ENCODE measurements around the gene JAG2.

The JAG2 gene

DNA sequence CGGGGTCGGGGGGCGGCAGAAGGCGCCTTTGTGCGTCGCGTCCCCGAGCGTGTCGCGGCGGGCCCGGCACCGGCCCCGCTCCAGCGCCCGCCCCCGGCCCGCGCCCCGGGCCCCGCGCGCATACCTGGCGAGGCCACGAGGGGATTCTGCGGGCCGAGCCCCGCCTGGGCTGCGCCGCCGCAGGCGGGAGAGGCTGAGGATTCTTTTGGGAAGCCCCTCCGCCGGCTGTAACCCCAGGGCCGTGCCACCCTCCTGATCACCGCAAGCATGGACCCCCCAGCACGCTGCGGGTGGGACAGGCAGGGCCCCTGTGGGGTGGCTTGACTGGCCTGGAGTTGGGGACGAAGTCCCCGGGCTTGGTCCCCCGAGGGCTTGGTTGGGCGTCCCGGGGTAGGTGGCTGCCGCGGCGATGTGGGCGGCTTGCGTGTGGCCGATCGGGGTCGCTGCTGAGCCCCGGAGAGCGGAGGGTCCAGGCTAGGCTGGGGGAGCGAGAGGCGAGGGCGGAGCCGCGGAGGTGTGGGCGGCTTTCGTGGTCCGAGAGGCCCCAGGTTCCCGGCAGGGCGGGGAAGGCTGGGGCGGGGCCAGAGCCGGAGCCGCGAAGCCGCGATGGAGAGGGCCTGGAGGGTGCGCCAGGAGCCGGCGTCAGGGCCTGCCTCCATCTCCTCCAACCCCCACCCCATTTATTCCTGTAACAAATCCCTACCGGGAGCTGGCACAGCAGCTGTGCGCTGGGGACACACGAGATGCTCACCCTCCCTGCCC lies 75.0 kb downstream of the JAG2 start:
- TF ChIP-seq, protein P1, sequence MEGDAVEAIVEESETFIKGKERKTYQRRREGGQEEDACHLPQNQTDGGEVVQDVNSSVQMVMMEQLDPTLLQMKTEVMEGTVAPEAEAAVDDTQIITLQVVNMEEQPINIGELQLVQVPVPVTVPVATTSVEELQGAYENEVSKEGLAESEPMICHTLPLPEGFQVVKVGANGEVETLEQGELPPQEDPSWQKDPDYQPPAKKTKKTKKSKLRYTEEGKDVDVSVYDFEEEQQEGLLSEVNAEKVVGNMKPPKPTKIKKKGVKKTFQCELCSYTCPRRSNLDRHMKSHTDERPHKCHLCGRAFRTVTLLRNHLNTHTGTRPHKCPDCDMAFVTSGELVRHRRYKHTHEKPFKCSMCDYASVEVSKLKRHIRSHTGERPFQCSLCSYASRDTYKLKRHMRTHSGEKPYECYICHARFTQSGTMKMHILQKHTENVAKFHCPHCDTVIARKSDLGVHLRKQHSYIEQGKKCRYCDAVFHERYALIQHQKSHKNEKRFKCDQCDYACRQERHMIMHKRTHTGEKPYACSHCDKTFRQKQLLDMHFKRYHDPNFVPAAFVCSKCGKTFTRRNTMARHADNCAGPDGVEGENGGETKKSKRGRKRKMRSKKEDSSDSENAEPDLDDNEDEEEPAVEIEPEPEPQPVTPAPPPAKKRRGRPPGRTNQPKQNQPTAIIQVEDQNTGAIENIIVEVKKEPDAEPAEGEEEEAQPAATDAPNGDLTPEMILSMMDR (conservative IDR thresholded peaks at IDR 0.05; ENCODE audit: low read depth) = peak; percentile 75
- ChIA-PET POLR2A (ENCODE audit: low non-redundant PET) (no interaction called here), CTCF (interaction anchor here (0.6 to 8.1 kb wide), 8 partner anchors 65 to 1561 kb away, joined by 3 to 99 read pairs (median 3); partner anchors contain the start of gene JAG2)
- peak overlapping the region; percentile 100 for H3K27ac ChIP-seq
- DNase-seq (ENCODE audit: low spot score) = peak; percentile 84

DNA sequence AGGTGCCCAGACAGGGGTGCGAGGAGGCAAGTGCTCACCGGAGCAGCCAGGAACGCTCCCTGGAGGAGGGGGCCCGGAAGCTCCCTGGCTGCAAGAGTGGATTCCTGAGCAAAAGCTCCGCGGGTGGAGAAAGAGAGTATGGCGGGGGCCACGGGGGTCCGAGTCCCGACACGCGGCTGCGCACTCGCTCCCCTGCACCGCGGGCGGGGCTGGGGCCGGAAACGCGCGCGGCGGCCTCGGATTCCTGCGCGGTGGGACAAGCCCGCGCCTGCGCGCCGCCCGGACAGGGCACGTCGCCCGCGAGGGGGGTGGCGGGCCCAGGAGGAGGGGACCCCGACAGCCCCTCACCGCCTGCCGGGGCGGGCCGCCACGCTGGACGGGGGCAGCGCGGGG lies 75.5 kb downstream of the JAG2 start:
- peak; percentile 52 for DNase-seq (ENCODE audit: low spot score)

DNA sequence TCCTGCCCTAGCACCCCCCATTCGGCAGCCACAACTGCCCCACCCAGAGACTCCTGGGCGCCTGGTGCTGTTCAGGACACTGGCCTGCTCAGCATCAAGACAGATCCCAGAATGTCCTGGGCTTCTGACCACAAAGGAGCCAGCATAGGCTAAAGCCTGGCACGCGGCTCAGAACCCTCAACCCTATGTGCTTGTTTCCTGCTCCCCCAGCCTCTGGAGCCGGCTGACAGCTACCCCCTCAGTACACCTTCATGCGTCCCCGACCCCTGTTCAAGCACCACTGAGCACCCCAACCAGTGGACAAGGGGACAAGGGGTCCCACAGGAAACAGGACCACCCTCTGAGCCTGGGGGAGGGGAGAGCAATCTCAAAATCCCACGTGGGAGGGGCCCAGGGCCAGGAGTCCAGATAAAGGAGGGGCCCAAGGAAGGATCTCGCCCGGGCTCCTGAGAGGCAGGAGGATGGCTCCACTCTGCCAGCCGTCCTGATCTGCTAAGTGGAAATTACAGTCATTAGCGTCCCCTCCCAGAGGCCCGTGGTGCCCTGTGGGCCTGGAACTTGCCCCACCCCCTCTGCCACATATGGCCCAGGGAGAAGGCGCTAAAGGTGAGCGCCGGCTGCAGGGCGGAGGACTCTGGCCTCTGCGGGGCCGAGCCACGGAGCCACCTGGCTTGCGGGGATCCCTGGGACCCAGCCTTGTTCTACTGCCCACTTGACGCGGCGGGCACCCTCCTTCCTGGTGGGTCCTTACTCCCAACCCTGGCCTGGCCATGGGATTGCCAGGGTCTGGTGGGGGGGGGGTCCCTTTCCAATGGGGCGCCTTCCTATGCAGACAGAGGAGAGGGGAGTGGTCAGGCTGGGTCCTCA lies 76.2 kb downstream of the JAG2 start:
- POLR2A ChIA-PET (ENCODE audit: low non-redundant PET) = interaction anchor here (0.9 to 1.6 kb wide), 2 partner anchors 84 to 209 kb away, joined by 4 read pairs; partner anchors contain the start of gene BRF1

More for the DNA sequence above, 75.5 kb downstream of the JAG2 start:
- POLR2A ChIA-PET (ENCODE audit: low non-redundant PET) = no interaction called here
- TF ChIP-seq, protein P1 (conservative IDR thresholded peaks at IDR 0.05; ENCODE audit: low read depth) = no peak
- H3K27ac ChIP-seq = peak overlapping the region; percentile 100
- CTCF ChIA-PET = interaction anchor here (8.1 kb wide), 1 partner anchor 74 kb away, joined by 99 read pairs; the partner anchor contains the start of gene JAG2

DNA sequence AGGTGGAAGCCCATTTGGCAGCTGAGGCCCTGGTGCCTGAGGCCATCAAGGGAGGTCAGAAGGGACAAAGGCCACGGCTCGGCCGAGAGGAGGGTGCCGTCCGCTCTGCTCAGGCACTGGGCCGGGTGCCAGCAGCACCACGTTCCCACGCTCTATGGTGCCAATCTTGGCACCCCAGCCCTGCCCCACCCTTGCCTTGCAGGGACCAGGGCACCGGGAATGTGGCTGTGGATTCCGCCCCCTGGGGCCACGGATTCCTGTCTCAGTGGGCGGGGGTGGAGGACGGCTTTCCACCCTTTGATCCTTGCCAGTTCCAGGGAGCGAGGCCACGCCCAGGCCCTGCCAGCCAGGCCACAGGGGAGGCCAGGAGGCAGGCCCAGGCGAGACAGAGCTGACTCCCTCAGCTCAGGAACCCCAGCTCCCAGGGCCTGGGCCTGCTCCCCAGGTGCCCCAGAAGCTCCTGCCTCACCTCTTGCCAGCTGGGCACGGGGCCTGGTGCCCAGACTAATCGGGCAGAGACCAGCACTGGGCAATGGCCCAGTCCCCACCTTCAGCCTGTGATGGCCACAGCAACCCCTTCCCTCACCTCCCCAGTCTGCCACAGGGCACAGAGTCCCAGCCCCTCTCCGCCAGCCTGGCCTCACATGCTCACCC lies 76.9 kb downstream of the JAG2 start:
- ChIA-PET CTCF (interaction anchor here (0.6 to 8.1 kb wide), 13 partner anchors 10 to 646 kb away, joined by 3 to 99 read pairs (median 4); partner anchors contain the start of genes JAG2 and NUDT14), POLR2A (ENCODE audit: low non-redundant PET) (interaction anchor here (0.9 to 2.1 kb wide), 3 partner anchors 84 to 210 kb away, joined by 4 read pairs; partner anchors contain the start of gene BRF1)
- TF ChIP-seq, protein P1 (conservative IDR thresholded peaks at IDR 0.05; ENCODE audit: low read depth) = no peak
- DNase-seq (ENCODE audit: low spot score) = peak; percentile 93
- peak overlapping the region; percentile 100 for H3K27ac ChIP-seq

More for the DNA sequence above, 76.2 kb downstream of the JAG2 start:
- peak overlapping the region; percentile 100 for H3K27ac ChIP-seq
- TF ChIP-seq, protein P1 (conservative IDR thresholded peaks at IDR 0.05; ENCODE audit: low read depth) = no peak
- DNase-seq (ENCODE audit: low spot score) = peak; percentile 33
- CTCF ChIA-PET = interaction anchor here (1.5 to 8.1 kb wide), 3 partner anchors 53 to 120 kb away, joined by 4 to 99 read pairs (median 7); partner anchors contain the start of gene JAG2

DNA sequence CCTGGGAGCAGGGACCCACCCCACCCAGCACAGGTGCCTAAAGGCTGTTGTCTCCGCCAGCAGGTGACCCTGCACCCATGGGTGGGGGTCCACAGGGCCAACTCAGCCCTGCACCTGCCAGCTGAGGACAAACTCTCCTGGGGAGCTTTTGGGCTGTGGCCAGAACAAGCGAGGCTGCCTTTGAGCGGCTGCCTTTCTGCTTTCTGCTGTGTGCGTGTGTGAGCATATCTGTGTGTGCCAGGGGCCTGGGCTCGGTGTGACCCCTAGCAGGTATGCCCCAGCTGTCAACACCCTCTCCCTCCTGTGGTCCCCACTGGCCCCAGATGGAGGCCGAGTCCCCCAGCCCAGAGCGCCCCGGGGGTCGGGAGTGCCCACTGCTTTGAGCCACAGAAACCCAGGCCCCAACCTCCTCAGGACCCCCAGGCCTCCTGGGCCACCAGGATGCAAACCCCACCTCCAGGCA lies 77.5 kb downstream of the JAG2 start:
- ChIA-PET POLR2A (ENCODE audit: low non-redundant PET) (interaction anchor here (0.9 to 2.1 kb wide), 4 partner anchors 77 to 210 kb away, joined by 4 read pairs; partner anchors contain the start of genes BRF1 and JAG2), CTCF (interaction anchor here (0.6 to 8.1 kb wide), 22 partner anchors 10 to 645 kb away, joined by 3 to 99 read pairs (median 4); partner anchors contain the start of genes JAG2 and NUDT14)
- peak overlapping the region; percentile 100 for H3K27ac ChIP-seq
- TF ChIP-seq, protein P1 (conservative IDR thresholded peaks at IDR 0.05; ENCODE audit: low read depth) = no peak
- DNase-seq (ENCODE audit: low spot score) = no peak

All from RWPE1 (cell line).